Adipocyte (in vitro differentiated cells): ENCODE measurements around the gene AGRN.
"Not testable (repeated sequence)": the region's sequence is repeated elsewhere in the genome, so short reads cannot be mapped to it uniquely, and the experiment has no call there.

Source experiments
- DNase-seq: peaks from one replicate; pipeline ENCODE4 v3.0.0-alpha.2; 2015; ENCODE audit warnings: low read depth
- H3K27me3 ChIP-seq: replicated peaks from 2 replicates; pipeline ENCODE4 v1.7.0; 2013; ENCODE audit warnings: mild to moderate bottlenecking, low read length, moderate library complexity; ENCODE audit not compliant: control insufficient read depth, insufficient read depth
- H3K36me3 ChIP-seq: 2 replicates; pipeline ENCODE4 v1.7.0; 2013; ENCODE audit warnings: low read length, mild to moderate bottlenecking, moderate library complexity; ENCODE audit not compliant: control insufficient read depth, insufficient read depth, severe bottlenecking
- H3K4me1 ChIP-seq: 2 replicates; pipeline ENCODE4 v1.7.0; 2013; ENCODE audit warnings: mild to moderate bottlenecking, low read length, moderate library complexity; ENCODE audit not compliant: control insufficient read depth, insufficient read depth
- H3K4me3 ChIP-seq: 2 replicates; pipeline ENCODE4 v1.7.0; 2013; ENCODE audit warnings: mild to moderate bottlenecking, low read length, moderate library complexity
- H3K9ac ChIP-seq: 2 replicates; pipeline ENCODE4 v1.7.0; 2013; ENCODE audit warnings: mild to moderate bottlenecking, low read length, moderate library complexity
- H3K9me3 ChIP-seq: 2 replicates; pipeline ENCODE4 v1.7.0; 2013; ENCODE audit warnings: mild to moderate bottlenecking, low read length, moderate library complexity; ENCODE audit not compliant: control insufficient read depth

Gene AGRN

GRCh38 chr1:1017397-1018320 lies 2.3 kb upstream of the AGRN start:
- DNase-seq, H3K36me3 ChIP-seq: not testable (repeated sequence)
- peaks cover 14% of the 10 kb centered on the region for H3K4me1 ChIP-seq

GRCh38 chr1:1018321-1018685 lies 1.6 kb upstream of the AGRN start:
- H3K27me3 ChIP-seq, H3K9me3 ChIP-seq, DNase-seq, H3K4me3 ChIP-seq, H3K9ac ChIP-seq, H3K36me3 ChIP-seq: not testable (repeated sequence)
- H3K4me1 ChIP-seq = peaks cover 11% of the 10 kb centered on the region

More at GRCh38 chr1:1017397-1018320, 2.3 kb upstream of the AGRN start:
- not testable (repeated sequence) for H3K4me3 ChIP-seq, H3K9me3 ChIP-seq, H3K9ac ChIP-seq, H3K27me3 ChIP-seq

GRCh38 chr1:1019122-1019999 lies 559 bp upstream of the AGRN start:
- Histone ChIP-seq H3K9ac (peak overlapping the region; percentile 54), H3K4me3 (peak overlapping the region; percentile 47), H3K36me3 (no peaks in the 10 kb centered on the region), H3K9me3 (no peaks in the 10 kb centered on the region), H3K4me1 (peaks cover 4% of the 10 kb centered on the region), H3K27me3 (no peaks in the 10 kb centered on the region)
- DNase-seq = peak; percentile 95

GRCh38 chr1:1020415-1021009 lies 592 bp downstream of the AGRN start:
- H3K4me1 ChIP-seq = peaks cover 4% of the 10 kb centered on the region
- peak; percentile 52 for DNase-seq

GRCh38 chr1:1021010-1021919 lies 1.3 kb downstream of the AGRN start:
- Histone ChIP-seq H3K4me3 (no peak overlapping the region), H3K4me1 (peaks cover 4% of the 10 kb centered on the region), H3K9ac (no peak overlapping the region), H3K36me3 (no peaks in the 10 kb centered on the region), H3K27me3 (no peaks in the 10 kb centered on the region), H3K9me3 (no peaks in the 10 kb centered on the region)
- DNase-seq = peak; percentile 57

More at GRCh38 chr1:1020415-1021009, 592 bp downstream of the AGRN start:
- no peaks in the 10 kb centered on the region for H3K9me3 ChIP-seq
- H3K4me3 ChIP-seq = peak overlapping the region; percentile 72
- H3K27me3 ChIP-seq = no peaks in the 10 kb centered on the region
- no peaks in the 10 kb centered on the region for H3K36me3 ChIP-seq
- peak overlapping the region; percentile 49 for H3K9ac ChIP-seq

- no peaks in the 10 kb centered on the region for H3K9me3 ChIP-seq
- H3K36me3 ChIP-seq = no peaks in the 10 kb centered on the region
- no peak for DNase-seq
- no peak overlapping the region for H3K9ac ChIP-seq
- no peaks in the 10 kb centered on the region for H3K27me3 ChIP-seq
- no peak overlapping the region for H3K4me3 ChIP-seq
- H3K4me1 ChIP-seq = peaks cover 4% of the 10 kb centered on the region
These were observed 2.0 kb downstream of the AGRN start for GRCh38 chr1:1021920-1022259.

GRCh38 chr1:1022302-1023009 lies 2.5 kb downstream of the AGRN start:
- DNase-seq = no peak
- Histone ChIP-seq H3K36me3 (no peaks in the 10 kb centered on the region), H3K27me3 (no peaks in the 10 kb centered on the region), H3K9me3 (no peaks in the 10 kb centered on the region), H3K4me3 (no peak overlapping the region), H3K4me1 (peaks cover 4% of the 10 kb centered on the region), H3K9ac (no peak overlapping the region)

GRCh38 chr1:1023700-1024099 lies 3.8 kb downstream of the AGRN start:
- Histone ChIP-seq H3K36me3 (no peaks in the 10 kb centered on the region), H3K4me3 (no peak overlapping the region)

GRCh38 chr1:1024149-1024770 lies 4.3 kb downstream of the AGRN start:
- DNase-seq = no peak

More at GRCh38 chr1:1023700-1024099, 3.8 kb downstream of the AGRN start:
- Histone ChIP-seq H3K9ac (no peak overlapping the region), H3K9me3 (no peaks in the 10 kb centered on the region), H3K27me3 (peaks cover 3% of the 10 kb centered on the region), H3K4me1 (peaks cover 4% of the 10 kb centered on the region)
- no peak for DNase-seq

More at GRCh38 chr1:1024149-1024770, 4.3 kb downstream of the AGRN start:
- no peaks in the 10 kb centered on the region for H3K9me3 ChIP-seq
- no peak overlapping the region for H3K9ac ChIP-seq
- H3K4me3 ChIP-seq = no peak overlapping the region
- peaks cover 4% of the 10 kb centered on the region for H3K4me1 ChIP-seq
- no peaks in the 10 kb centered on the region for H3K36me3 ChIP-seq
- peaks cover 3% of the 10 kb centered on the region for H3K27me3 ChIP-seq
